Measurements from ENCODE around the gene IL31RA. TPM values are rescaled to one million over a fixed set of nuclear protein-coding genes. Genes with fewer than 3 reads are reported as not detected.

The IL31RA gene
- total RNA-seq, 4 donors from 2014 or later, result 0.30 to 3.1 (median 1.3) TPM

GRCh38 chr5:55902696-55903095, 51.5 kb downstream of the IL31RA start:
- DNase-seq (ENCODE audit: low spot score in 2 of 2), result no peak
- no peak overlapping the region for H3K4me3 ChIP-seq (ENCODE audit: low read depth, poor library complexity, severe bottlenecking)
- intact Hi-C loops (cut with DNase I; ENCODE audit: low total_unique reads), result no loop called here
- WGBS, 2 donors, result 85 to 94% methylated on average over 5 of the region's 5 CpGs
- TF ChIP-seq POLR2A (IDR thresholded peaks at IDR 0.05), result no peak
- TF ChIP-seq, protein P1, sequence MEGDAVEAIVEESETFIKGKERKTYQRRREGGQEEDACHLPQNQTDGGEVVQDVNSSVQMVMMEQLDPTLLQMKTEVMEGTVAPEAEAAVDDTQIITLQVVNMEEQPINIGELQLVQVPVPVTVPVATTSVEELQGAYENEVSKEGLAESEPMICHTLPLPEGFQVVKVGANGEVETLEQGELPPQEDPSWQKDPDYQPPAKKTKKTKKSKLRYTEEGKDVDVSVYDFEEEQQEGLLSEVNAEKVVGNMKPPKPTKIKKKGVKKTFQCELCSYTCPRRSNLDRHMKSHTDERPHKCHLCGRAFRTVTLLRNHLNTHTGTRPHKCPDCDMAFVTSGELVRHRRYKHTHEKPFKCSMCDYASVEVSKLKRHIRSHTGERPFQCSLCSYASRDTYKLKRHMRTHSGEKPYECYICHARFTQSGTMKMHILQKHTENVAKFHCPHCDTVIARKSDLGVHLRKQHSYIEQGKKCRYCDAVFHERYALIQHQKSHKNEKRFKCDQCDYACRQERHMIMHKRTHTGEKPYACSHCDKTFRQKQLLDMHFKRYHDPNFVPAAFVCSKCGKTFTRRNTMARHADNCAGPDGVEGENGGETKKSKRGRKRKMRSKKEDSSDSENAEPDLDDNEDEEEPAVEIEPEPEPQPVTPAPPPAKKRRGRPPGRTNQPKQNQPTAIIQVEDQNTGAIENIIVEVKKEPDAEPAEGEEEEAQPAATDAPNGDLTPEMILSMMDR (IDR thresholded peaks at IDR 0.05), result no peak

GRCh38 chr5:55903121-55903701, 52.1 kb downstream of the IL31RA start:
- DNase-seq (ENCODE audit: low spot score in 2 of 2), result peak; percentile 27 to 85
- TF ChIP-seq, protein P1 (IDR thresholded peaks at IDR 0.05), result no peak
- TF ChIP-seq POLR2A (IDR thresholded peaks at IDR 0.05), result no peak
- intact Hi-C loops (cut with DNase I; ENCODE audit: low total_unique reads), result no loop called here
- no peak overlapping the region for H3K4me3 ChIP-seq (ENCODE audit: low read depth, poor library complexity, severe bottlenecking)
- 75 to 76% methylated on average over 19 of the region's 19 CpGs for WGBS, 2 donors

- intact Hi-C loops (cut with DNase I; ENCODE audit: low total_unique reads), result no loop called here
- DNase-seq (ENCODE audit: low spot score in 2 of 2), result peak; percentile 38 to 85
- TF ChIP-seq, protein P1 (IDR thresholded peaks at IDR 0.05), result no peak
- TF ChIP-seq POLR2A (IDR thresholded peaks at IDR 0.05), result no peak
- no peak overlapping the region for H3K4me3 ChIP-seq (ENCODE audit: low read depth, poor library complexity, severe bottlenecking)
- WGBS, 2 donors, result 58 to 71% methylated on average over 3 of the region's 3 CpGs
Observed at GRCh38 chr5:55904152-55904551, 53.0 kb downstream of the IL31RA start.

- DNase-seq (ENCODE audit: low spot score in 2 of 2), result peak in 1 of 2 donors; percentile 3
- WGBS, 2 donors, result 47 to 68% methylated on average over 4 of the region's 4 CpGs
- TF ChIP-seq, protein P1 (IDR thresholded peaks at IDR 0.05), result no peak
- no peak for TF ChIP-seq POLR2A (IDR thresholded peaks at IDR 0.05)
- H3K4me3 ChIP-seq (ENCODE audit: low read depth, poor library complexity, severe bottlenecking), result no peak overlapping the region
- intact Hi-C loops (cut with DNase I; ENCODE audit: low total_unique reads), result no loop called here
Observed at GRCh38 chr5:55905251-55905650, 54.1 kb downstream of the IL31RA start.

DNA sequence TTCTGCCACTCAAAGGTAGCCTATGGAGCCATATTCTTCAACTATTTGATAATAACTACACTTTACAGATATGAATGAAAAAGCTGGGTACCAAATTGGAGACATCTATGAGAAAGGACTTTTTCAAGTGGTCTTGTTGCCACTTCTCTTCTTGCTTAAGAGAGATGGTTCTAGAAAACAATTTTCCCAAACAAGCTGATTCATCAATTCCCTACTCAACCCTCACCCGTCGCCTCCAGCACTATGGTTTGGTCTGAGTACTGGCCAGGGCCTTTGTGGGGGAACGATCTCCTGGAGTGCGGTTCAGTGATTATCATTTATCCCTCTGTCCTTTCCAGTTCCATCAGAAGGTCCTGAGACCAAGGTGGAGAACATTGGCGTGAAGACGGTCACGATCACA, 56.8 kb downstream of the IL31RA start:
- no peak for DNase-seq (ENCODE audit: low spot score in 2 of 2)
- 94 to 95% methylated on average over 7 of the region's 7 CpGs for WGBS, 2 donors
- TF ChIP-seq POLR2A (IDR thresholded peaks at IDR 0.05), result no peak
- TF ChIP-seq, protein P1 (IDR thresholded peaks at IDR 0.05), result no peak
- intact Hi-C loops (cut with DNase I; ENCODE audit: low total_unique reads), result no loop called here
- no peak overlapping the region for H3K4me3 ChIP-seq (ENCODE audit: low read depth, poor library complexity, severe bottlenecking)

GRCh38 chr5:55908804-55909203, 57.6 kb downstream of the IL31RA start:
- 51 to 89% methylated on average over 1 of the region's 1 CpG for WGBS, 2 donors
- no peak overlapping the region for H3K4me3 ChIP-seq (ENCODE audit: low read depth, poor library complexity, severe bottlenecking)
- TF ChIP-seq POLR2A (IDR thresholded peaks at IDR 0.05), result no peak
- TF ChIP-seq, protein P1 (IDR thresholded peaks at IDR 0.05), result no peak
- intact Hi-C loops (cut with DNase I; ENCODE audit: low total_unique reads), result no loop called here
- no peak for DNase-seq (ENCODE audit: low spot score in 2 of 2)

All from lower leg skin (tissue), 4 donors.